HAP-1 (cell line): ENCODE data around the gene NOLC1.

ENCODE experiments used
- DNase-seq, 2 experiments: peaks; one replicate each; pipeline ENCODE4 v3.0.0-alpha.2; 2016 to 2020; ENCODE audit warnings: low spot score in 2 of 2
- H3K27me3 ChIP-seq: fragments of 250-450 bp; sonication (Bioruptor Pico); 2 replicates; pipeline ENCODE4 v1.5.1; 2020; ENCODE audit warnings: low read depth, mild to moderate bottlenecking, moderate library complexity
- H3K36me3 ChIP-seq: fragments of 250-450 bp; sonication (Bioruptor Pico); replicated peaks from 2 replicates; pipeline ENCODE4 v1.5.1; 2020; ENCODE audit warnings: mild to moderate bottlenecking
- H3K4me1 ChIP-seq: fragments of 250-450 bp; sonication (Bioruptor Pico); 2 replicates; pipeline ENCODE4 v1.5.1; 2020; ENCODE audit warnings: mild to moderate bottlenecking
- H3K4me3 ChIP-seq: fragments of 250-450 bp; sonication (Bioruptor Pico); 2 replicates; pipeline ENCODE4 v1.5.1; 2020; ENCODE audit warnings: mild to moderate bottlenecking, moderate library complexity
- H3K9me3 ChIP-seq: fragments of 250-450 bp; sonication (Bioruptor Pico); 2 replicates; pipeline ENCODE4 v1.5.1; 2020; ENCODE audit warnings: mild to moderate bottlenecking, moderate library complexity
- in situ Hi-C: fragments of 300-500 bp; cut with MboI; formaldehyde crosslinking; loops from 3 replicates; pipeline ENCODE4 v1.14.3; 2020; ENCODE audit warnings: low sequenced_read_pairs, inconsistent platforms, mixed read lengths

The NOLC1 gene

DNA sequence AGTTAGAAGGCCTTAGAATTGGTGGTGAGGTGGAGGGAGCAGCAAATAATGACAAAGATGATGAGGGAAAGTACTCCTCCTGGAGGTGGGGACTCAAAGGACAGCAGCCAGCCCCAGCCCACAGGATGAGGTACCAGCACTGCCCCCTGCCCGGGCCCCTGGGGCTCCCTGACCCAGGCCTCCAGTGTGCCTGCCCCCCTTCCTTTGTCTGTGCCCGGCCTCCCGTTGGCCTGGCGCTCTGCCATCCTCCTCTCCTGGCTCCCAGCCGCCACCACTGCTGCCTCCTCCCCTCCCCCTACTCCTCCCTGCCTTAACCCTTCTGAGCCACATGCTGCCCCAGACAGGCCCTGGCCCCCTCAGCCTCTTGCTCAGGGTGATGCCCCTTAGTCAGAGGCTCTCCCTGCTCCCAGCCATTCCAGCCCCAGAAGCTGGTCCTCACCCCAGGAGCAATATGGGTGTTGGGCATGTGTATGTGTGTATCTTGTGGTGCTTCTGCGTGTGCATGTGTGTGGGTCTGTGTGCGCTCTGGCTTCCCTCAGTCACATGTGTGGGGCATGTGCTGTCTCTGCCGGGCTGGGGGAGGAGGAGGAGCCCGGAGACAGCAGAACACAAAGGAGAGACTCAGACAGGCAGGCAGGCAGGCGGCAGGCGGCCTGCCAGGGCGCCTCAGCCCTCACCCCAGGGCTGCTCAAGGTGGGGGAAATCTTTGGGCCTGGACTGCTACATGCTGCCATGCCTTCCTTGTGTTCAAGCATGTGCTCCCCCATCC is 34.6 kb upstream of the NOLC1 start:
- Histone ChIP-seq H3K4me3 (peak overlapping the region; percentile 13; the same call in 1 of the 2 replicates), H3K9me3 (no peaks in the 10 kb centered on the region), H3K4me1 (peaks cover 53% of the 10 kb centered on the region), H3K27me3 (no peaks in the 10 kb centered on the region), H3K36me3 (no peaks in the 10 kb centered on the region)
- peak; percentile 51 to 84 for DNase-seq
- in situ Hi-C loops = no loop called here

DNA sequence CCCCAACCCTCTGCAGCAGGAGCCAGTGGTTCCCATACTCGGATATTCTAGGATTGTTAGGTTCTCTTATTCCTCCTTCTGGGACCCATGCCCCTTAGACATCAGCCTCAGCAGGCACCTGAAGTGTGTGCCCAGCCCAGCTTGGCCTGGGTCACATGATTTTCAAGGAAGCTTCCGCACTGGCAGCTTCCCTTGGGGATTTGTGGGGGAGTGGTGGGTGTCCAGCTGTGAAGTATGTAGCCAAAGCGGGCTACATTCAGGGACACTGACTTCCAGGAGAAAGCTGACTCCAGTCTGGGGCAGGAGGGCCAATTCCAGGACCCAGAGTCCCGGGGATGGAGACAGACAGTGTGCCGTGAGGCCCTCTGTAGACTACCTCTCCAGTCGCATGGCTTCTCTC is 33.3 kb upstream of the NOLC1 start:
- no peaks in the 10 kb centered on the region for H3K36me3 ChIP-seq
- H3K27me3 ChIP-seq = no peaks in the 10 kb centered on the region
- peak overlapping the region; percentile 62 for H3K4me3 ChIP-seq
- H3K9me3 ChIP-seq = no peaks in the 10 kb centered on the region
- in situ Hi-C loops = no loop called here
- peak in 1 of 2 experiments; percentile 71 for DNase-seq
- peaks cover 41% of the 10 kb centered on the region for H3K4me1 ChIP-seq

DNA sequence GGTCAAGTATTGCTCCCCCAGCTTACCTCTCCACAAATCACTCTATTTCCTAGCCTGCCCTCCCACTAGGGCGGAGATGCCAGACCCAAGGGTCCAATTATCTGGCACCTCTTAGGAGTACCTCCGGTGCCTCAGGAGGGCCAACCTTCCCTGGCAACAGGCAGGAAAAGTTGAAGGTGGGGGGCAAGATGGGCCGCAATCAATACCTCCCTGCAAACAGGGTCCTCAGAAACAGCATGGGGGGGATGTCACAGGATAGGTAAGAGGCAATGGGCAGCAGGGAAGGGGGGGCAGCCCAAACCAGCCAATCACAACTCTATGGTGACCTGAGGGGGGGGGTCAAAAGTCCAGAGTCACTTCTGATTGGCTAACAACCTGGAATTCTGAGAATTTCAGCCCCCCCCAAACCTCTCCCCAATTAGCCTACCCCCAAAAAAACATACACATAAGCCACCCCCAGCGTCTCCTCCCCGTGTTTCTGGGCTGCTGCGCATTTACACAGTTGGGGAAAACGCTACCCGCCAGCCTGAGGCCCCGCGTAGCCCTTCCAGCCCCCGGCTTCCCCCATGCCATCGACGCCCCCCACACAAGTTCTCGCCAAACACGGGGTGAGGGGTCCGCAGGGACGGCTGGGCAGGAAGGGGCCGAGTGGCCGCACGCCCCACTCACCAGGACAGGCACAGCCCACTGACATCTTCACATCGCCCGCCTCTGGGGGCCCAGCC is 32.6 kb upstream of the NOLC1 start:
- peak; percentile 55 to 67 for DNase-seq
- H3K36me3 ChIP-seq = no peaks in the 10 kb centered on the region
- in situ Hi-C loops = no loop called here
- H3K4me3 ChIP-seq = peak overlapping the region; percentile 62
- H3K4me1 ChIP-seq = peaks cover 41% of the 10 kb centered on the region
- no peaks in the 10 kb centered on the region for H3K9me3 ChIP-seq
- no peaks in the 10 kb centered on the region for H3K27me3 ChIP-seq

DNA sequence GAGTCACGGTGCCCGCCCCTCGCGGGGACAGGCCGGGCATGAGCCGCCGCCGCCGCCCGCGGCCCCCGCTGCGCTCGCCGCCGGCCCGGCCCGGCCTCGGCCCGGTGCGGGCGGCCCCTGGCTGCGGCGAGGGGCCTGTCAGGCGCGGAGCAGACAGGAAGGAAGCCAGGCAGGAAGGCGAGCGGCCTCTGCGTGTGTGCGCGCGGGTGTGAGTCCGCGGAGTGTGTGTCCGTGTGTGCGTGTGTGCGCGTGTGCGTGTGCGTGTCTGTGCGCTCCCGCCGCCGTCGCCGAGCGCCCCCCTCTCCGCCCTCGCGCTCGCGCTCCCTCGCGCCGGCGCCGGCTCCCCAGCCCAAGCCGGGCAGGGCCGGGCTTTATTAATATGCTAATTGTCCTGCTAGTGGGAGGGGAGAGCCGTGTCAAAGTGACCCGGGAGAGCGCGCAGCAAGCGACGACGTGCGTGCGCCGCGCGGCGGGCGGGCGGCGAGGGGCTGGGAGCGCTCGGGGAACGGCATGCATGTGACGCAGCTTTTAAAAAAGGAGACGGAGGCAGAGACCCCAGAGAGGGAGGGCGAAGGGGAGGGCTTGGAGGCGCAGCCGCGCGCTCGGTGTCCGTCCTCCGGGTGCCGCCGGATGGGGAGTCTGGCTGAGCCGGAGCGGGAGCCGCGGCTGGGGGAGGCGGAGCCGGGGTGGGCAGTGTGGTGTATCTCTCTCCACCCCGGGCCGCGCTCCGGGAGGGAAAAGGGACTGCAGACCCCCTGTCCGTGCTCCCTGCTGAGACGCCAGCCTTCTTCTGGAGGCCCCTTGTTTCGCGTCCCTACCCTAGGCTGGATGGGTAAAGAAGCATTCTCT is 31.8 kb upstream of the NOLC1 start, which contains the start of gene LDB1:
Gene LDB1 (minus strand): TSS at position 227 of the 849 bp plus-strand sequence. CDS start 258 bp downstream, outside the sequence.
- Histone ChIP-seq H3K36me3 (no peaks in the 10 kb centered on the region), H3K4me1 (peaks cover 37% of the 10 kb centered on the region), H3K27me3 (no peaks in the 10 kb centered on the region), H3K4me3 (peak within 1 kb of the TSS; percentile 62), H3K9me3 (no peaks in the 10 kb centered on the region)
- in situ Hi-C loops = no loop called here
- peak; percentile 87 to 88 for DNase-seq

DNA sequence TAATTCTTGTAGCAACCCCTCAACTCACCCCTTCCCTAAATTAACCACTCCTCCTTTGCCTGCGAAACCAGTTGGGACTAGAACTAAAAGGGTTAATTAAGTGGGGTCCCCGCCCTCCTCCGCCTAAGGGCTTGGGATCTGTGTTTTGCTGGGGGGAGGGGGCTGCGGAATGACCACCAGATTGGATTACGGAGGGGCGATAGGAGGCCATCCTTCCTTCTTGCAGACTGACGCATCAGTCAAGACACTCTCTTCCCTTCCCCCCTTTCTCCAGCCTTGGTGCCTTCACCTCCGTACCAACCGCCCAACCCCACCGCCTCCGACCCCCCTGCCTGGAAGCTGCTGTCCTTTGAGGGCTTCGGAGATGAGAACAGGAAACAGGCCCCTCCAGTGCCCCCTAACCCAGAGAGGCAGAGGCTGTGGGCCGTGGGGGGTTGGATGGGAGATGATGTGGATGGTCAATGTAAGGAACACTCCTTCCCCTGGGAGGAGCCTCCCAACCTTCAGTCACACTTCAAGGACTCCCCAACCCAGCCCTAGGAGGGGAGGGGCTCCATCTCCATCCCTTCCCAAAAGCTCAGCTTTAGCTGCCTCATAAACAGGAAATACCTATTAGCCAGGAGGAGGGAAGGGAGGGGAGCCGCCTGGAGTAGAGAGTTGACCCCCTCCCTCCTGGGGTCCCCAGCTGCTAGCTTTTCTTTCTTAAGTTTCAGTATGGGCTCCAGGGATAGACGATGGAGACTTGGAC is 31.0 kb upstream of the NOLC1 start:
- Histone ChIP-seq H3K4me1 (peaks cover 30% of the 10 kb centered on the region), H3K36me3 (no peaks in the 10 kb centered on the region), H3K4me3 (peak overlapping the region; percentile 62), H3K9me3 (no peaks in the 10 kb centered on the region), H3K27me3 (no peaks in the 10 kb centered on the region)
- in situ Hi-C loops = no loop called here
- peak in 1 of 2 experiments; percentile 49 for DNase-seq

DNA sequence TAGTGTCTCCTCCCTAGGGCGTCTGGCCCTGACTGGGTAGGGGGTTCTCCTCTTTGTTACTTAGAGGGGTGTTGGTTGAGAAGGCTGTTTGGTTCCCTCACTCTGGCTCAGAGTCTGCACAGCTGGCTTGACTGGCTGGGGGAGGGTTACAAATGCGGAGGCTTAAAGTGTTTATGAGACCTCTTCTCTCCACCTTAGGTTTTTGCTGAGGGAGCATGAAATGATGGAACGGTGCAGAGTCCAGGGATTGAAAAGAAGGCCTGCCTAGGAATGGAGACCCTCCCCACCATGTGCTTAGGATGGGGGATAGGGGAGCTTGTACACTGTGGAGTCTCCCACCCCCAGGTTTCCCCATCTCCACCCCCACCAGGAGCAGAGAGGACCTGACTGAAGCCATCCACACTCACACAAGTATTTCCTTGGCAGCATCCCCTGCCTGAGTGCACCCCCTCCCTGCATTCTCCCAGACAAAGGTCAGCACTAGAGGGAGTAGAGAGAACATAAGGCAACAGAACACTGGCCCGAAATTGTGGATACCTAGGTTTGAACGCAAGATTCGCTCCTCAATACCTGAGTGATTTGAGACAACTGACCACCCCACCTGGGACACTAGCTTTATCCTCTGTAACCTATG is 30.3 kb upstream of the NOLC1 start:
- no peaks in the 10 kb centered on the region for H3K36me3 ChIP-seq
- peaks cover 28% of the 10 kb centered on the region for H3K4me1 ChIP-seq
- in situ Hi-C loops = no loop called here
- H3K9me3 ChIP-seq = no peaks in the 10 kb centered on the region
- H3K4me3 ChIP-seq = no peak overlapping the region
- DNase-seq = no peak
- no peaks in the 10 kb centered on the region for H3K27me3 ChIP-seq

DNA sequence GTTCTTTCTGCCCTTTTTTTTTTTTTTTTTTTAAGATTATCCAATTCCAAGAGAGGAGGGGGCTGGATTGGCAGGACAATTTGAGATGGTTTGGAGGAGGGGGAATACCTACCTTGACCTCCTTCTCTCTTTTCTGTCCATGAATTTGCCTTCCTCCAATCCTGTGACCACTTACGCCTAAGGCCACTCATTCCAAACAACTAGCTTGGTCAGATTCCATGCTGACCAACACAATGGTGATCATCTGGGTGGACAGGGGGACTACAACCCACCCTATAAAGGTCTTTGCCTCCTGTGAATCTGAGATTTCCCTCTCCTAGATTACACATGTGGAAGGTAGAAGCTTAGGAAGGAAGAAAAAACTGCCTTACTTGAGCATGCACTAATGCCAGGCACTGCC is 29.7 kb upstream of the NOLC1 start:
- in situ Hi-C loops = no loop called here
- no peaks in the 10 kb centered on the region for H3K36me3 ChIP-seq
- H3K4me3 ChIP-seq = no peak overlapping the region
- peaks cover 23% of the 10 kb centered on the region for H3K4me1 ChIP-seq
- H3K9me3 ChIP-seq = no peaks in the 10 kb centered on the region
- no peak for DNase-seq
- no peaks in the 10 kb centered on the region for H3K27me3 ChIP-seq

DNA sequence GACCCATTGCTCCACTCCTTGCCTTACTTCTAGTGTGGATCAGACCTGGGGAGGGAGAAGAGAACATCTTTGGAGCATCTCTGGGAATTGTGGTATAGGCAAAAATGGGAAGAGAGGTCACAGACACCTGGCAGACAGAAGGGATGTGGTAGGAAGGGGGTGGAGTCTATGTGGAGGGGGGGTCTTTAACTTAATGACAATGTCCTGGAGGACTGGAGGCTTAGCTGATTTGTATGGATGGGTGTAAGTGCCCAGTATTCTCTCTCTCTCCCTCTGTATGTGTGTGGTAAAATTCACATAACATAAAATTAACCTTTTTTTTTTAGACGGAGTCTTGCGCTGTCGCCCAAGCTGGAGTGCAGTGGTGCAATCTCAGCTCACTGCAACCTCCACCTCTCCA is 29.0 kb upstream of the NOLC1 start:
- DNase-seq = no peak
- in situ Hi-C loops = no loop called here
- Histone ChIP-seq H3K27me3 (no peaks in the 10 kb centered on the region), H3K9me3 (no peaks in the 10 kb centered on the region), H3K4me1 (peaks cover 15% of the 10 kb centered on the region), H3K4me3 (no peak overlapping the region), H3K36me3 (no peaks in the 10 kb centered on the region)

DNA sequence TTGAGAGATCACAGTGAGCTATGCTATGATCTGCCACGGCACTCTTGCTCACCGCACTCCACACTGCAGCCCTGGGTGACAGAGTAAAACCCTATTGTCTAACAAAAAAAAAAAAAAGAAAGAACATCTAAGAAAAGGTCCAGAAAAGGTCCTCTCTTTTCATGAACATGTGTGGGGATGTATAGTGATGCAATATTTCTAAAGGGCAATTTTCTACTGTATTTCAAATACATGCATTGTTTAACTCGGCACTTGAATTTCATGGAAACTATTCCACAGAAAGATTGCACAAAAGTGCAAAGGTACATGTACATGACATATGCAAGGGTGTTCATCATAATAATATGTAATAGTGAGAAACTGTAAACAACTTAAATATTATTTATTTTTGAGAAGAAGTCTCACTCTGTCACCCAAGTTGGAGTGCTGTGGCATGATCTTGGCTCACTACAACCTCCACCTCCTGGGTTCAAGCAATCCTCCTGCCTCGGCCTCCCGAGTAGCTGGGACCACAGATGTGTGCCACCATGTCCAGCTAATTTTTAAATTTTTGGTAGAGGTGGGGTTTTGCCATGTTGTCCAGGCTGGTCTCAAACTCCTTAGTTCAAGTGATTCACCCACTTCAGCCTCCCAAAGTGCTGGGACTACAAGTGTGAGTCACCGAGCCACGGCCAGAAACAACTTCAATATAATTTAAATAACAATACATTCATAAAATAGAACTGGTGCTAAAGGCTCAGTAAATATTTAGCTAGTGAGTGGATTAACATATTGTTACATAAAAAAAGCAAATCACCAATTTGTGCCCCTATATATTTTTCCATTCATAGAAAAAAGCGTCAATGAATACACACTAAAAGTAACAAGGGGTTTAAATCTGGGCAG is 20.7 kb upstream of the NOLC1 start:
- no peak overlapping the region for H3K4me3 ChIP-seq
- peak; percentile 64 to 75 for DNase-seq
- H3K9me3 ChIP-seq = no peaks in the 10 kb centered on the region
- H3K27me3 ChIP-seq = no peaks in the 10 kb centered on the region
- in situ Hi-C loops = no loop called here
- H3K36me3 ChIP-seq = peaks cover 22% of the 10 kb centered on the region
- peaks cover 35% of the 10 kb centered on the region for H3K4me1 ChIP-seq

DNA sequence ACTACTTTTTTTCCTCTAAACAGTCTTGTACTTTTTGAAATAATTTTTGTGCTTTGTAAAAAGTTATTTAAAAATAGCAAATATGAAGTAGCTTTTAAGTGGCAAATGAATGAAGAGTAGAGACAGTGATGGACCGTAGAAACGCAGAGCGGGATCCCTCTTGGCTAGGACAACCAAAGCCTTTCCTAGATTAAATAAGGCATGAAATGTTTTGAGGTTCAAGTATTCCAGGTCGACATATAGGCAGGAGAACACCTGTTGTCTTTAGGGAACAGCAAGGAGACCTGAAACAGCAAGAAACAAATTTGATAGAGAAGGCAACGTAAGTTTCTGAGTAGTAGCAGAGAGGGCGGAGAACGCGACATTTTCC is 20.0 kb upstream of the NOLC1 start:
- peaks cover 40% of the 10 kb centered on the region for H3K4me1 ChIP-seq
- H3K36me3 ChIP-seq = peaks cover 22% of the 10 kb centered on the region
- no peaks in the 10 kb centered on the region for H3K9me3 ChIP-seq
- DNase-seq = no peak
- in situ Hi-C loops = no loop called here
- no peaks in the 10 kb centered on the region for H3K27me3 ChIP-seq
- peak overlapping the region; percentile 99 for H3K4me3 ChIP-seq

DNA sequence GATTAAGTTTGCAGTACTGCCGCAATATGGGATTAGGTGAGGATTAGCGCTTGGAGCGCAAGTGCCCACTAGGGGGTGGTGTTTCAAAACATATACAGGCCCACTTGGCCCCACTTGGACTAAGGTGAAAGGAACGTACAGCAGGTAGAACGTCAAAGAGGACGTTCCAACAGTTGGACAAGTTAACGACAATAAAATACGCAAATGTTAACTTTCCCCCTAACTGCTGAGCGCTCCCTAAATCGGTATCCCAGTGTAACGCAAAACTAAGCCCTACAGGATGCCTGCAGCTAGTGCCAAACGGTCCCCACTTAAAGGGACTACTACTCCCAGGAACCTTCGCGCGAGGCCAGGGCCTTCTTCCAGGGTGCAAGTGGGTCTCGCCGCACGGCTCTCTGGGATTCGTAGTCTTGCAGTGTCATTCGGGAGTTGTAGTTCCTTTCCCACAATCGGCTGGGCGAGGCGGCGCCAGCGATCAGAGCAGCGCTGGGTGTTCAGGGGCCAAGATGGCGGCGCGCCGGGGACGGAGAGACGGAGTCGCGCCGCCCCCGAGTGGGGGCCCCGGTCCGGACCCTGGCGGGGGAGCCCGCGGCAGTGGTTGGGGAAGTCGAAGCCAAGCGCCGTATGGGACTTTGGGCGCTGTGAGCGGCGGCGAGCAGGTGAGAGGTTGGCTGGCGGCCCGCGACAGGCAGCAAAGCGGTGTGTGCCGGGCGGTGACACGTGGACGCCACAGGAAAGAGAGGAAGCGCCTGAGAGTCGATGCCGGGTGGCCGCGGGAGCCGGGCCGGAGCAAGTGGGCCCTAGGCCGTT is 19.4 kb upstream of the NOLC1 start, which contains the start of gene PPRC1:
Gene PPRC1 (plus strand): TSS at position 478 of the 810 bp plus-strand sequence. CDS start 29 bp downstream, at position 507.
- Histone ChIP-seq H3K4me1 (peaks cover 40% of the 10 kb centered on the region), H3K27me3 (no peaks in the 10 kb centered on the region), H3K9me3 (no peaks in the 10 kb centered on the region), H3K36me3 (peaks cover 28% of the 10 kb centered on the region), H3K4me3 (peak within 1 kb of the TSS; percentile 99)
- in situ Hi-C loops = no loop called here
- peak; percentile 99 for DNase-seq
